Activated naive CD4-positive, alpha-beta T cell treated with anti-CD3 and anti-CD28 coated beads for 36 hours (primary cell): Measurements from ENCODE around the gene WFIKKN1. TPM values are rescaled to one million over a fixed set of nuclear protein-coding genes. Genes with fewer than 3 reads are reported as not detected.

ENCODE experiments used
- CTCF ChIA-PET: fragments of 350-600 bp; sonication (Branson Sonifier 250); formaldehyde crosslinking; loops from one replicate; lab custom pipeline; 2021; ENCODE audit warnings: antibody characterized with exemption; lab: Charles Lee
- DNase-seq: peaks from one replicate; pipeline ENCODE4 v3.0.0-alpha.2; 2020
- H3K27ac Mint-ChIP-seq: one replicate; pipeline ENCODE4 v1.8.0; 2021; ENCODE audit warnings: mild to moderate bottlenecking, mixed read lengths
- H3K27me3 Mint-ChIP-seq: one replicate; pipeline ENCODE4 v1.8.0; 2021; ENCODE audit warnings: low read depth, mixed read lengths
- H3K36me3 Mint-ChIP-seq: one replicate; pipeline ENCODE4 v1.8.0; 2021; ENCODE audit warnings: low read depth, mixed read lengths
- H3K4me1 Mint-ChIP-seq: one replicate; pipeline ENCODE4 v1.8.0; 2021; ENCODE audit warnings: low read depth, mixed read lengths
- H3K4me3 Mint-ChIP-seq: one replicate; pipeline ENCODE4 v1.8.0; 2021; ENCODE audit warnings: mild to moderate bottlenecking, moderate library complexity, mixed read lengths
- H3K9me3 Mint-ChIP-seq: one replicate; pipeline ENCODE4 v1.8.0; 2021; ENCODE audit warnings: mixed read lengths
- intact Hi-C: fragments of 100-400 bp; cut with micrococcal nuclease; formaldehyde crosslinking; loops from one replicate; pipeline ENCODE4 v1.15.1; 2023
- total RNA-seq, 2 experiments: library from RNA; stranded (reverse); gene quantifications; one replicate each; pipeline ENCODE4 v1.2.3, GENCODE V29; 2021

Gene WFIKKN1
- total RNA-seq, 2 experiments from 2014 or later = 0.10 to 0.25 TPM

DNA sequence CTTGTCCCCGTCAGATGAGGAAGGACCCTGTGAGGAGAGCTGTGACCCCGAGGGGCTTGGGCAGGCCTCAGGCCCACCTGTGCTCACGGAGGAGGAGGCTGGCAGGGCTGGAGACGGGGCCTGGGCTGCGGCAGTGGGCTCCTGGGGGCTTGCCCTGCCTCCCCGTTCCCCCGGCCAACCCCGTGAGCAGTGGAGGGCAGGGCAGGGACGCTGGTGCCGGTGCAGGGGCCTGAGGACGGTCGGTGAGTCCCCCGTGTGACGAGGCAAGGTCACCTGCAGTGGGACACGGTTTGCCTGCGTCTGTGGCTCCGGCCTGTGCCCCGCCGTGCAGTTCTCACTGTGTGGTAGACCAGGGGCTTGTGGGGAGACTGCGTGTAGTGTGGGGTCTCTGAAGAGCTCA lies 28.8 kb downstream of the WFIKKN1 start:
- Mint-ChIP-seq H3K27me3 (no peaks in the 10 kb centered on the region), H3K4me3 (no peak overlapping the region), H3K36me3 (peaks cover 3% of the 10 kb centered on the region), H3K27ac (no peak overlapping the region), H3K9me3 (no peaks in the 10 kb centered on the region), H3K4me1 (peaks cover 4% of the 10 kb centered on the region)
- no peak for DNase-seq
- CTCF ChIA-PET = interaction anchor here (1.0 kb wide), 1 partner anchor 8 kb away, joined by 3 read pairs; no protein-coding TSS in a partner anchor
- intact Hi-C loops = no loop called here

- CTCF ChIA-PET = interaction anchor here (1.0 kb wide), 1 partner anchor 9 kb away, joined by 3 read pairs; no protein-coding TSS in a partner anchor
- Mint-ChIP-seq H3K27ac (no peak overlapping the region), H3K4me1 (peaks cover 4% of the 10 kb centered on the region), H3K4me3 (no peak overlapping the region), H3K9me3 (no peaks in the 10 kb centered on the region), H3K27me3 (no peaks in the 10 kb centered on the region), H3K36me3 (peaks cover 3% of the 10 kb centered on the region)
- intact Hi-C loops = no loop called here
- no peak for DNase-seq
Measured at GRCh38 chr16:660132-660458, 29.3 kb downstream of the WFIKKN1 start.

DNA sequence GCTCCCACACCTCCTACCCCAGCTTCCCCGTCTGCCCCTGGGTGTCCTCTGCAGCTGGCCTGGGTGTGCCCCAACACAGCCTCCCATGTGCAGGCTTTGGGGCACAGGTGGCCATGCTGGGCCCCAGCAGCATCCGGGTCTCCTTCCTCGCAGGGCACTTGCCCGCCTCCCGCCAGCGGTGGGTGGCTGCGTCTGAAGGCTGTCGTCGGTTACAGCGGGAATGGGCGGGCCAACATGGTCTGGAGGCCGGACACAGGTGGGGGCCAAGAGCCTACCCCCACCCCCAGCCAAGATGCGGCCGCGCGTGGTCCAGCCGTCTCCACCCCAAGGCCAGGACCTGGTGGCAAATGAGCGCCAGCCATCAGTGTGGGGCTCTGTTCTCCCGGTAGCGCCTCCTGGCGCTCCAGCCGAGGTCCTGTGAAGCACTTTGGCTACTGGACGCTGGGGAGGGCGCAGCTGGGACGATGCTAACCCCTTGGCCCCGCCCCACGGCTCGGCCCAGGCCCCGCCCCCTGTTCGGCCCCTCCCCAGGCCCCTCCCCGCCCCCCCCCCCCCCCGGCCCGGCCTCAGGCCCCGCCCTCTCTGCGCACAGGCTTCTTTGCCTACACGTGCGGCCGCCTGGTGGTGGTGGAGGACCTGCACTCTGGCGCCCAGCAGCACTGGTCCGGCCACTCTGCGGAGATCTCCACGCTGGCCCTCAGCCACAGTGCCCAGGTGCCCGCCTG lies 29.8 kb downstream of the WFIKKN1 start:
- Mint-ChIP-seq H3K4me1 (peaks cover 4% of the 10 kb centered on the region), H3K36me3 (peaks cover 3% of the 10 kb centered on the region), H3K27me3 (no peaks in the 10 kb centered on the region), H3K9me3 (no peaks in the 10 kb centered on the region), H3K27ac (no peak overlapping the region), H3K4me3 (no peak overlapping the region)
- intact Hi-C loops = no loop called here
- DNase-seq = peak; percentile 63
- CTCF ChIA-PET = interaction anchor here (1.0 kb wide), 1 partner anchor 9 kb away, joined by 3 read pairs; no protein-coding TSS in a partner anchor

- Mint-ChIP-seq H3K4me1 (peaks cover 4% of the 10 kb centered on the region), H3K27ac (no peak overlapping the region), H3K27me3 (no peaks in the 10 kb centered on the region), H3K4me3 (no peak overlapping the region), H3K9me3 (no peaks in the 10 kb centered on the region), H3K36me3 (peaks cover 3% of the 10 kb centered on the region)
- intact Hi-C loops = no loop called here
- CTCF ChIA-PET = no interaction called here
- DNase-seq = no peak
Measured at GRCh38 chr16:661184-661821, 30.5 kb downstream of the WFIKKN1 start.

DNA sequence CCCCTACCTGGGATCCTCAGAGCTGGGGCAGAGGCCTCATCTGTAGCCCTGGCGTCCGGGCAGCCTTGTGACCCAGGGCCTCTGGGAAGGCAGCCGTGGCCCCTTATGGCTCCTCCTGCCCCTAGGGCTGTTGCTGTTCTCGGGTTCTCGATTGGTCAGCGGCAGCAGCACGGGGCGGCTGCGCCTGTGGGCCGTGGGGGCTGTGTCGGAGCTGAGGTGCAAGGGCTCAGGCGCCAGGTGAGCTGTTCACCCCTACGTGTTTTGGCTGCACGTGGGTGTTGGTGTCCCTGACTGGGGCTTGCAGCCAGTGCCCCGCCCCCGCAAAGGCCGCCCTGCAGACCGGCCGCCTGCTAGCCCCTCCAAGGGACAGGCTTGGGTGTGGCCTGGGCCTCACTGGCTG lies 31.3 kb downstream of the WFIKKN1 start:
- intact Hi-C loops = no loop called here
- peaks cover 4% of the 10 kb centered on the region for H3K4me1 Mint-ChIP-seq
- no peaks in the 10 kb centered on the region for H3K27me3 Mint-ChIP-seq
- CTCF ChIA-PET = no interaction called here
- no peak overlapping the region for H3K4me3 Mint-ChIP-seq
- H3K9me3 Mint-ChIP-seq = no peaks in the 10 kb centered on the region
- peaks cover 3% of the 10 kb centered on the region for H3K36me3 Mint-ChIP-seq
- no peak overlapping the region for H3K27ac Mint-ChIP-seq
- no peak for DNase-seq

- Mint-ChIP-seq H3K36me3 (peaks cover 3% of the 10 kb centered on the region), H3K9me3 (no peaks in the 10 kb centered on the region), H3K4me3 (no peak overlapping the region), H3K27ac (no peak overlapping the region), H3K27me3 (no peaks in the 10 kb centered on the region), H3K4me1 (peaks cover 6% of the 10 kb centered on the region)
- intact Hi-C loops = no loop called here
- CTCF ChIA-PET = no interaction called here
- no peak for DNase-seq
Measured at GRCh38 chr16:662597-662996, 31.8 kb downstream of the WFIKKN1 start.

GRCh38 chr16:666572-666971 lies 35.8 kb downstream of the WFIKKN1 start:
- Mint-ChIP-seq H3K9me3 (no peaks in the 10 kb centered on the region), H3K4me3 (no peak overlapping the region), H3K27me3 (no peaks in the 10 kb centered on the region), H3K27ac (no peak overlapping the region), H3K4me1 (peaks cover 11% of the 10 kb centered on the region), H3K36me3 (peaks cover 13% of the 10 kb centered on the region)
- no peak for DNase-seq
- CTCF ChIA-PET = no interaction called here
- intact Hi-C loops = loop anchor here (5.0 kb wide), 1 partner anchor 274 kb away; no protein-coding TSS in a partner anchor

GRCh38 chr16:667113-667779 lies 36.5 kb downstream of the WFIKKN1 start:
- peaks cover 11% of the 10 kb centered on the region for H3K4me1 Mint-ChIP-seq
- no peak for DNase-seq
- H3K9me3 Mint-ChIP-seq = no peaks in the 10 kb centered on the region
- CTCF ChIA-PET = interaction anchor here (0.6 to 1.6 kb wide), 5 partner anchors 9 to 475 kb away, joined by 3 read pairs; no protein-coding TSS in a partner anchor
- H3K36me3 Mint-ChIP-seq = peaks cover 13% of the 10 kb centered on the region
- H3K27me3 Mint-ChIP-seq = no peaks in the 10 kb centered on the region
- intact Hi-C loops = loop anchor here (1.0 to 5.0 kb wide), 2 partner anchors 18 to 275 kb away; partner anchors contain the start of gene WDR90
- peak overlapping the region; percentile 78 for H3K4me3 Mint-ChIP-seq
- peak overlapping the region; percentile 83 for H3K27ac Mint-ChIP-seq

- DNase-seq = peak; percentile 94
- peak within 1 kb of the TSS; percentile 78 for H3K4me3 Mint-ChIP-seq
- peak within 1 kb of the TSS; percentile 83 for H3K27ac Mint-ChIP-seq
- no peaks in the 10 kb centered on the region for H3K27me3 Mint-ChIP-seq
- intact Hi-C loops = loop anchor here (1.0 to 5.0 kb wide), 4 partner anchors 12 to 276 kb away; partner anchors contain the start of genes STUB1, WDR24 and WDR90
- peaks cover 16% of the 10 kb centered on the region for H3K36me3 Mint-ChIP-seq
- H3K4me1 Mint-ChIP-seq = peaks cover 11% of the 10 kb centered on the region
- CTCF ChIA-PET = interaction anchor here (0.6 to 1.6 kb wide), 5 partner anchors 8 to 475 kb away, joined by 3 read pairs; no protein-coding TSS in a partner anchor
- no peaks in the 10 kb centered on the region for H3K9me3 Mint-ChIP-seq
Measured at GRCh38 chr16:667780-668518, 37.2 kb downstream of the WFIKKN1 start, which contains the start of gene RHOT2. Gene RHOT2 (plus strand): TSS chr16:668132. CDS start chr16:668200, 68 bp downstream.

- DNase-seq = no peak
- Mint-ChIP-seq H3K27ac (peak overlapping the region; percentile 46), H3K36me3 (peaks cover 16% of the 10 kb centered on the region), H3K4me3 (peak overlapping the region; percentile 78), H3K9me3 (no peaks in the 10 kb centered on the region), H3K27me3 (no peaks in the 10 kb centered on the region), H3K4me1 (peaks cover 11% of the 10 kb centered on the region)
- intact Hi-C loops = loop anchor here (1.0 to 5.0 kb wide), 3 partner anchors 12 to 276 kb away; partner anchors contain the start of genes STUB1 and WDR24
- CTCF ChIA-PET = interaction anchor here (1.0 to 1.6 kb wide), 2 partner anchors 8 to 66 kb away, joined by 3 read pairs; no protein-coding TSS in a partner anchor
Measured at GRCh38 chr16:668519-669171, 37.9 kb downstream of the WFIKKN1 start.

GRCh38 chr16:669666-670065 lies 38.9 kb downstream of the WFIKKN1 start:
- intact Hi-C loops = loop anchor here (5.0 kb wide), 1 partner anchor 277 kb away; no protein-coding TSS in a partner anchor
- Mint-ChIP-seq H3K4me3 (peak overlapping the region; percentile 78), H3K36me3 (peaks cover 14% of the 10 kb centered on the region), H3K27me3 (no peaks in the 10 kb centered on the region), H3K27ac (no peak overlapping the region), H3K4me1 (peaks cover 11% of the 10 kb centered on the region), H3K9me3 (no peaks in the 10 kb centered on the region)
- DNase-seq = no peak
- CTCF ChIA-PET = no interaction called here
